GM12878 (cell line): Measurements from ENCODE around the gene CSH1. TPM values are rescaled to one million over a fixed set of nuclear protein-coding genes. Genes with fewer than 3 reads are reported as not detected.
A peak's percentile ranks its signal among the peaks of the same experiment; 100 is the strongest.

Experiments used
- ATAC-seq: fragments of 200-7000 bp; cut with Tn5 transposase; 3 replicates; pipeline ENCODE4 v1.9.1; 2020; ENCODE audit warnings: mild to moderate bottlenecking, moderate library complexity
- BruUV-seq: library from RNA; stranded (reverse); fragments of 400-500 nt; replicated peaks from 2 replicates; lab custom pipeline; 2021; lab: Mats Ljungman, UMichigan
- CTCF ChIA-PET: fragments of 300-600 bp; sonication (Branson Sonifier 250); formaldehyde crosslinking; extraction: SDS; loops from one replicate; lab custom pipeline; 2021; ENCODE audit warnings: inconsistent platforms; lab: Yijun Ruan, JAX
- POLR2A ChIA-PET: fragments of 350-600 bp; formaldehyde crosslinking; extraction: SDS; loops from one replicate; lab custom pipeline; 2021; ENCODE audit warnings: inconsistent platforms; lab: Charles Lee
- RAD21 ChIA-PET: fragments of 300-600 bp; sonication (Branson Sonifier 250); formaldehyde crosslinking; loops from one replicate; lab custom pipeline; 2023; ENCODE audit warnings: antibody characterized with exemption; ENCODE audit not compliant: unreplicated experiment; lab: Charles Lee
- SMC1A ChIA-PET: fragments of 300-600 bp; sonication (Branson Sonifier 250); formaldehyde crosslinking; loops from one replicate; lab custom pipeline; 2023; ENCODE audit not compliant: unreplicated experiment, uncharacterized antibody; lab: Charles Lee
- DNase-seq: peaks from one replicate; pipeline ENCODE4 v3.0.0-alpha.2; 2011; ENCODE audit warnings: low read depth, low spot score
- FAIRE-seq: peaks from 3 replicates; lab custom pipeline; 2011; peaks lifted over from hg19 to GRCh38; lab: Jason Lieb, UNC
- H2AFZ ChIP-seq: 2 replicates; pipeline ENCODE4 v1.6.0; 2011; ENCODE audit warnings: low read depth, low read length, control low read depth; ENCODE audit not compliant: control insufficient read depth
- H3K27ac ChIP-seq: 2 replicates; pipeline ENCODE4 v1.5.1; 2011; ENCODE audit warnings: control low read depth; ENCODE audit not compliant: control insufficient read depth, insufficient read depth
- H3K27me3 ChIP-seq, 2 experiments: replicated peaks in 1 of 2; 2 replicates each; pipeline versions ENCODE4 v1.6.0 to v1.6.1; 2011; ENCODE audit warnings: low read length in 1 of 2; ENCODE audit not compliant: control insufficient read depth in 2 of 2, insufficient read depth in 2 of 2
- H3K36me3 ChIP-seq, 2 experiments: 2 replicates each; pipeline ENCODE4 v1.5.1; 2011; ENCODE audit warnings: low read length in 1 of 2; ENCODE audit not compliant: control insufficient read depth in 2 of 2, insufficient read depth in 2 of 2
- H3K4me1 ChIP-seq: 2 replicates; pipeline ENCODE4 v1.6.1; 2011; ENCODE audit warnings: mild to moderate bottlenecking, low read length, moderate library complexity, mixed read lengths; ENCODE audit not compliant: control insufficient read depth, insufficient read depth
- H3K4me2 ChIP-seq: 2 replicates; pipeline ENCODE4 v1.6.0; 2011; ENCODE audit warnings: control low read depth; ENCODE audit not compliant: control insufficient read depth, insufficient read depth
- H3K4me3 ChIP-seq: fragments of 200-600 bp; sonication (generic); 2 replicates; pipeline ENCODE4 v1.5.1; 2016
- H3K79me2 ChIP-seq: 2 replicates; pipeline ENCODE4 v1.6.0; 2011; ENCODE audit warnings: low read length; ENCODE audit not compliant: control insufficient read depth, insufficient read depth
- H3K9ac ChIP-seq: 2 replicates; pipeline ENCODE4 v1.8.0; 2011; ENCODE audit warnings: low read length, control low read depth, mixed read lengths; ENCODE audit not compliant: control insufficient read depth, insufficient read depth
- H3K9me3 ChIP-seq: replicated peaks from 3 replicates; pipeline ENCODE4 v1.5.1; 2011; ENCODE audit warnings: mild to moderate bottlenecking, low read length; ENCODE audit not compliant: control insufficient read depth, insufficient read depth
- H4K20me1 ChIP-seq: 2 replicates; pipeline ENCODE4 v1.6.0; 2011; ENCODE audit not compliant: control insufficient read depth, insufficient read depth
- BMI1 ChIP-seq: fragments of 450-650 bp; IDR thresholded peaks from 2 replicates; pipeline ENCODE4 v1.6.1; 2016; ENCODE audit warnings: mild to moderate bottlenecking, moderate library complexity, borderline replicate concordance
- ESRRA ChIP-seq: IDR thresholded peaks from 2 replicates; pipeline ENCODE4 v1.6.1; 2012; ENCODE audit warnings: mild to moderate bottlenecking, low read length, improper control_type of control experiment
- ETV6 ChIP-seq, 2 experiments: fragments of 450-650 bp in 1 of 2; IDR thresholded peaks in 1 of 2; conservative IDR thresholded peaks in 1 of 2; 2 replicates each; pipeline ENCODE4 v1.6.1; 2014; ENCODE audit warnings: antibody characterized with exemption in 1 of 2, borderline replicate concordance in 1 of 2, low read depth in 1 of 2, mild to moderate bottlenecking in 1 of 2, moderate library complexity in 1 of 2
- FOXK2 ChIP-seq: fragments of 450-650 bp; IDR thresholded peaks from 2 replicates; pipeline ENCODE4 v1.6.1; 2017; ENCODE audit warnings: mild to moderate bottlenecking, moderate library complexity
- JUNB ChIP-seq: IDR thresholded peaks from 2 replicates; pipeline ENCODE4 v1.6.1; 2016; ENCODE audit warnings: antibody characterized with exemption, mild to moderate bottlenecking
- MYB ChIP-seq: fragments of 150-350 bp; IDR thresholded peaks from 2 replicates; pipeline ENCODE4 v1.6.1; 2014; ENCODE audit warnings: mild to moderate bottlenecking, low read depth, low read length, borderline replicate concordance
- NFYA ChIP-seq: IDR thresholded peaks from 2 replicates; pipeline ENCODE4 v1.6.1; 2011; ENCODE audit warnings: low read depth, mild to moderate bottlenecking, low read length, improper control_type of control experiment, borderline replicate concordance
- NFYB ChIP-seq: IDR thresholded peaks from 2 replicates; pipeline ENCODE4 v1.6.1; 2011; ENCODE audit warnings: low read depth, mild to moderate bottlenecking, low read length, improper control_type of control experiment, moderate library complexity; ENCODE audit not compliant: insufficient read depth
- NR2F1 ChIP-seq: fragments of 450-650 bp; conservative IDR thresholded peaks from 2 replicates; pipeline ENCODE4 v1.6.1; 2017; ENCODE audit warnings: mild to moderate bottlenecking
- SIX5 ChIP-seq: IDR thresholded peaks from 2 replicates; pipeline ENCODE4 v1.6.1; 2011; ENCODE audit warnings: mild to moderate bottlenecking, low read depth, low read length, moderate library complexity; ENCODE audit not compliant: severe bottlenecking
- SMAD1 ChIP-seq: fragments of 450-650 bp; IDR thresholded peaks from 2 replicates; pipeline ENCODE4 v1.6.1; 2018; ENCODE audit warnings: mild to moderate bottlenecking, low read depth; ENCODE audit not compliant: partially characterized antibody
- SREBF1 ChIP-seq: IDR thresholded peaks from 2 replicates; pipeline ENCODE4 v1.6.1; 2012; ENCODE audit warnings: mild to moderate bottlenecking, low read length
- SREBF2 ChIP-seq: IDR thresholded peaks from 2 replicates; pipeline ENCODE4 v1.6.1; 2012; ENCODE audit warnings: mild to moderate bottlenecking, low read length
- ZNF217 ChIP-seq: fragments of 450-650 bp; IDR thresholded peaks from 2 replicates; pipeline ENCODE4 v1.6.1; 2017; ENCODE audit warnings: antibody characterized with exemption, mild to moderate bottlenecking
- WGBS: methylation state at CpG from one replicate; pipeline ENCODE4 v1.1.6; 2016; ENCODE audit warnings: low lambda C conversion rate; ENCODE audit not compliant: insufficient replicate concordance, insufficient coverage; ENCODE audit errors: missing lambda C conversion rate; 5-methylcytosine and 5-hydroxymethylcytosine counted together
- in situ Hi-C: fragments of 300-500 bp; cut with MboI; formaldehyde crosslinking; loops from 9 replicates; pipeline ENCODE4 v1.14.3; 2018; ENCODE audit warnings: mixed read lengths
- intact Hi-C: fragments of 100-400 bp; cut with micrococcal nuclease; formaldehyde crosslinking; loops from one replicate; pipeline ENCODE4 v1.14.2; 2022; ENCODE audit not compliant: unreplicated experiment
- polyA plus RNA-seq, 11 experiments: library from polyadenylated mRNA; depleted of rRNA in 4 of 11; unstranded in 6 of 11; stranded (reverse) in 5 of 11; fragments of >200 nt; fragmentation: Nextera tagmentation in 4 of 11; fragmentation: Illumina TruSeq in 1 of 11; extraction: Ambion mirVana in 4 of 11; extraction: Trizol in 1 of 11; gene quantifications; 1 replicate in 1 of 11; 2 replicates in 10 of 11; pipeline versions ENCODE4 v1.2.1 to v1.2.3, GENCODE V29; 2011 to 2016; ENCODE audit warnings: inconsistent platforms in 2 of 11, missing spikeins in 2 of 11, low read depth in 1 of 11
- total RNA-seq, 4 experiments: library from RNA; depleted of rRNA in 3 of 4; stranded (reverse); fragments of >200 nt in 3 of 4; fragmentation: Illumina TruSeq in 1 of 4; extraction: Trizol in 1 of 4; gene quantifications; 2 replicates each; pipeline versions ENCODE4 v1.2.1 to v1.2.3, GENCODE V29; 2013 to 2021
- TF ChIP-seq, protein P1 (sequence below): fragments of 450-650 bp; IDR thresholded peaks from 2 replicates; pipeline ENCODE4 v1.6.1; 2014; ENCODE audit warnings: mild to moderate bottlenecking
- TF ChIP-seq, protein P2 (sequence below): IDR thresholded peaks from 2 replicates; pipeline ENCODE4 v1.6.1; 2011; ENCODE audit warnings: borderline replicate concordance, low read depth, mild to moderate bottlenecking, moderate library complexity, mixed read lengths, low read length; ENCODE audit not compliant: insufficient read depth; ENCODE audit errors: extremely low read length
- TF ChIP-seq, protein P3 (sequence below): fragments of 450-650 bp; IDR thresholded peaks from 2 replicates; pipeline ENCODE4 v1.6.1; 2016; ENCODE audit warnings: mild to moderate bottlenecking

Gene CSH1
- total and polyA plus RNA-seq, 10 of the 15 experiments (the other 5 are each of a cell fraction or from before 2014, with no cell fraction given), result not detected

GRCh38 chr17:63848834-63849689 lies 47.3 kb downstream of the CSH1 start:
- H3K27me3 ChIP-seq, result no peaks in the 10 kb centered on the region
- POLR2A ChIA-PET, result interaction anchor here (0.6 to 2.0 kb wide), 5 partner anchors 9 to 296 kb away, joined by 3 to 16 read pairs (median 4); no protein-coding TSS in a partner anchor
- peaks cover 7% of the 10 kb centered on the region for H3K4me1 ChIP-seq
- intact Hi-C loops, result no loop called here
- BruUV-seq, result no TSS peak
- RAD21 ChIA-PET, result interaction anchor here (0.7 to 1.0 kb wide), 2 partner anchors 21 to 44 kb away, joined by 3 read pairs; no protein-coding TSS in a partner anchor
- peak overlapping the region; percentile 44 for H3K9ac ChIP-seq
- FAIRE-seq (peak; percentile 89), DNase-seq (peak; percentile 72), ATAC-seq (peak; percentile 98)
- CTCF ChIA-PET, result interaction anchor here (0.6 to 7.0 kb wide), 22 partner anchors 9 to 766 kb away, joined by 3 to 51 read pairs (median 3); partner anchors contain the start of genes CCDC47, DDX42 and GH2
- H3K79me2 ChIP-seq, result no peaks in the 10 kb centered on the region
- peak overlapping the region; percentile 12; the same call in 1 of the 2 replicates for H3K4me3 ChIP-seq
- peak overlapping the region; percentile 83 for H3K4me2 ChIP-seq
- H4K20me1 ChIP-seq, result no peaks in the 10 kb centered on the region
- WGBS, result 30% methylated on average over 60 of the region's 82 CpGs
- no peaks in the 10 kb centered on the region for H3K36me3 ChIP-seq
- in situ Hi-C loops, result loop anchor here (10.0 to 25.0 kb wide), 2 partner anchors 412 to 656 kb away; partner anchors contain the start of genes CEP95, CYB561 and DDX5
- H3K9me3 ChIP-seq, result peaks cover 5% of the 10 kb centered on the region; the same call in 2 of the 3 replicates
- SMC1A ChIA-PET, result interaction anchor here (0.6 to 0.7 kb wide), 2 partner anchors 10 to 49 kb away, joined by 3 read pairs; no protein-coding TSS in a partner anchor
- H3K27ac ChIP-seq, result no peak overlapping the region
- H2AFZ ChIP-seq, result peak overlapping the region; percentile 99
- TF ChIP-seq ETV6 (conservative IDR thresholded peaks at IDR 0.05 in 1 of 2, IDR thresholded peaks at IDR 0.05 in 1 of 2; ENCODE audit: borderline replicate concordance in 1 of 2, low read depth in 1 of 2) (no peak), FOXK2 (peak; percentile 99), NR2F1 (no peak), SIX5 (peak; percentile 44), ESRRA (no peak), SREBF1 (peak; percentile 97), SREBF2 (no peak), SMAD1 (no peak), NFYB (peak; percentile 69), NFYA (no peak; the same call in 1 of the 2 replicates), BMI1 (no peak), JUNB (no peak), MYB (no peak), ZNF217 (no peak; the same call in 1 of the 2 replicates)
- TF ChIP-seq, protein P1, sequence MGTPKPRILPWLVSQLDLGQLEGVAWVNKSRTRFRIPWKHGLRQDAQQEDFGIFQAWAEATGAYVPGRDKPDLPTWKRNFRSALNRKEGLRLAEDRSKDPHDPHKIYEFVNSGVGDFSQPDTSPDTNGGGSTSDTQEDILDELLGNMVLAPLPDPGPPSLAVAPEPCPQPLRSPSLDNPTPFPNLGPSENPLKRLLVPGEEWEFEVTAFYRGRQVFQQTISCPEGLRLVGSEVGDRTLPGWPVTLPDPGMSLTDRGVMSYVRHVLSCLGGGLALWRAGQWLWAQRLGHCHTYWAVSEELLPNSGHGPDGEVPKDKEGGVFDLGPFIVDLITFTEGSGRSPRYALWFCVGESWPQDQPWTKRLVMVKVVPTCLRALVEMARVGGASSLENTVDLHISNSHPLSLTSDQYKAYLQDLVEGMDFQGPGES, result no peak
- TF ChIP-seq, protein P2, sequence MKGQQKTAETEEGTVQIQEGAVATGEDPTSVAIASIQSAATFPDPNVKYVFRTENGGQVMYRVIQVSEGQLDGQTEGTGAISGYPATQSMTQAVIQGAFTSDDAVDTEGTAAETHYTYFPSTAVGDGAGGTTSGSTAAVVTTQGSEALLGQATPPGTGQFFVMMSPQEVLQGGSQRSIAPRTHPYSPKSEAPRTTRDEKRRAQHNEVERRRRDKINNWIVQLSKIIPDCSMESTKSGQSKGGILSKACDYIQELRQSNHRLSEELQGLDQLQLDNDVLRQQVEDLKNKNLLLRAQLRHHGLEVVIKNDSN, result peak; percentile 89
- TF ChIP-seq, protein P3, sequence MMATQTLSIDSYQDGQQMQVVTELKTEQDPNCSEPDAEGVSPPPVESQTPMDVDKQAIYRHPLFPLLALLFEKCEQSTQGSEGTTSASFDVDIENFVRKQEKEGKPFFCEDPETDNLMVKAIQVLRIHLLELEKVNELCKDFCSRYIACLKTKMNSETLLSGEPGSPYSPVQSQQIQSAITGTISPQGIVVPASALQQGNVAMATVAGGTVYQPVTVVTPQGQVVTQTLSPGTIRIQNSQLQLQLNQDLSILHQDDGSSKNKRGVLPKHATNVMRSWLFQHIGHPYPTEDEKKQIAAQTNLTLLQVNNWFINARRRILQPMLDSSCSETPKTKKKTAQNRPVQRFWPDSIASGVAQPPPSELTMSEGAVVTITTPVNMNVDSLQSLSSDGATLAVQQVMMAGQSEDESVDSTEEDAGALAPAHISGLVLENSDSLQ, result peak; percentile 33; the same call in 1 of the 2 replicates
